COLO668 (cell line): ENCODE results near the gene DNAJB8.

Source experiments
- DNase-seq: peaks from one replicate; lab custom pipeline; 2025; ENCODE audit not compliant: unreplicated experiment; lab: John Stamatoyannopoulos, UW

DNAJB8 gene

DNA sequence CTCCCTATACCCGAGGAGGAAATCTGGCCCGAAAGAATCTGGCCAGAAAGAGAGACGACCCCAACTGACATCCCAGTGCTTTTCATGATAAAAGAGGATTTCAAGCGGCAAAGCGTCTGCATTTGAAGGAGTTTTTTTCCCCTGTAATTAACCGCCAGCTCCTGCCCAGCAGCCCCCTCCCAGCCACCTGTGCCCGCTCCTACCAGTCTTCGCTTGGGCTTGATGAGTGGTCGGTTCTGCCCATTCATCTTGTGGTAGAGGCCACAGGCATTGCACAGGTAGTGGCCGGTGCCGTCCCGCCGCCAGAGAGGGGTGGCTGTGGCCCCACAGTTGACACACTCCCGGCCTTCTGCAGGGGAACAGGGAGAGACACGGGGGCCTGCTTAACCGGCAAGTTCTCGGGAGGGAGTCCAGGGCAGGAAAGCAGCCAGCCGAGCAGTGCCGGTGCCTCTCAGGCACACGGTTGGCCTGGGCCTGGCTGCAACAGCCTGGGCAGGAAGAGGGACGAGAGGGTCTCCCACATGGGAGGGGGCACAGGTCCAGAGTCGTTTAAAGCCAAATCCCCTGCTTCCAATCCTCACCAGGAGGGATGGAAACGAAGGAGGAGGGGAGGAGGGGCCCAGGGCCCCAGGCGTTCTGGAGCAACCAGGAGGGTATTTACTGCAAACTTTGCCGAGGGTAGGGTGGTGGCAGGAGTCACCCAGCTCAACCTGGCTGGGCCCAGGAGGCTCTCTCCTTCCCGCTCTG, 17.1 kb upstream of the DNAJB8 start:
- no peak for DNase-seq

DNA sequence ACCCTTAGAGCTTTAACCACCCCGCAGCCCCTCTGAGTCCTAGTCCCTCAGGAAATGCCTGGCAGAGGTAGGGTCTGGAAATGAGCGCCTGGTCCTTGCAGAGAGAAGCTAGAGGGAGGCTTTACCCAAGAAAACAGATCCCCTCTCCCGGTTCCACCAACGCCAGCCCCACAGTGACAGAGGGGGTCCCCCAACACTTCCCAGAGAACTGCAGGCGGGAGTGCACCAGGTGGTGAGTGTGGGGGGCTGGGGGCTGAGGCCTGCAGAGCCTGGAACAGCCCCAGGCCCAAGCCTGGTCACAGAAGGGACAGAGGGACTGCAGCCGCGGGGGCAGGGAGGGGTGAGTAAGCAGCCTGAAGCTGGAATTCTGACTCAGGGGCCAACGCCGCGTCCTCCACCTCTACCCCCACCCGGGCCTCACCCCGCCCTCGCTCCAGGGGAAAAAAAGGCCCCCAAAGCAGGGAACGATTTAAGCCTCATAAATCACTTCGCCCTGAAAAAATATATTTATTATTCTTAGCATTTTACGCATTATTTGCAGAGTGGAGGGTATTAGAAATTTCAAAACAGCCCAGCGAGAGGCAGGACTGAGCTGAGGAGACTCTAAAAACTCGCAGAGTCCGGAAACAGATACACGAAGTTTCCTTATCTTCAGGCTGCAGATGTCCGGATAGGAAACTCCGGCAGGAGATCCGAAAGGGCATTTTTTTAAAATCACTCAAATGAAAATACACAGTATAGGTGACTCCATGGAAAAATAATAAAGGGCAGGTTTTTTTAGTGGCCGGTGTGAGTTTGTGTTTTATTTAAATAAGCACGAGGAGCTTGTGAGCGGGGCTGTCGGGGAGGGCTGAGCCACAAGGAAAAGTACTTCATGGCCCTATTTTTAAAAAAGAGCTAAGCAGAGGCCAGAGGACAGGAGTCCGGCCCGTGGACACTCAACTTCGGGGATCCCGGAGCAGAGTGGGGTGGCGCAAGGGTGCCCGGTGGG, 16.3 kb upstream of the DNAJB8 start:
- no peak for DNase-seq

DNA sequence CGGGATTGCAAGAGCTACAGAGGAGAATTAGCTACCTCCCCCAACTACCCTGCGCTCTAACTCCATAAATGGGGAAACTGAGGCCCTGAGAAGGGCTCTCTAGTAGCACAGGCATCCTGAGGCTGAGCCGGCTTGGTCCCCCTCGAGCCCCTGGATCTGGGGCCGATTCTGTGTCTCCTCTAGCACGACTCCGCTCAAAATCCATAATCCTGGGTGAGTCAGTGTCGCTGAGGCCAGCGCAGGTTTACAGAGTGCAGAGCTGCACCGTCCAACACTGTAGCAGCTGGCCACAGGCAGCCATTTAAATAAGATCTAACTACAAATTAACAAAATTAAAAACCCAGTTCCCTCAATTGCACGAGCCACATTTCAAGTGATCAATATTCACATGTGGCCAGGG, 15.5 kb upstream of the DNAJB8 start:
- no peak for DNase-seq

DNA sequence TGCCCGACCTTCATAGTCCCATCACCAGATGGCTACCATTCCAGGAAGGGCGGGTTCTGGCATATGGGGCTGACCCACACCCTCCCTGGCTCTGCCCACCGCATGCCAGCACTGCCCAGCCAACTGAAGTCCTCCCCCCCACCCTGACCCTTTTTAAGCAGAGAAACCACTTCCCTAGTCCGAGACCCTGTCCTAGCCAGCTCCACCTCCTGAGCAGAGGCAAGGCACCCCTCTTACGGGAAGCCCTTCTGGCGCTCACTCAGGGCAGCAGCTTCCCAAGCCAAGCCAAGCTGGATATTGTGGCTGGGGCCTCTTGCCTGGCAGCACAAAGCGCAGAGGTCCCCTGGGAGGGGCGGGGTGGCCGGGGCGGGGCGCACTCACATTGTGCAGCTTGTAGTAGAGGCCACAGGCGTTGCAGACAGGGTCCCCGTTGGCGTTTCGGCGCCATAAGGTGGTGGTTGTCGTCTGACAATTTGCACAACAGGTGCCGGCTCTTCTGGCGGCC, 14.8 kb upstream of the DNAJB8 start:
- DNase-seq, result no peak

DNA sequence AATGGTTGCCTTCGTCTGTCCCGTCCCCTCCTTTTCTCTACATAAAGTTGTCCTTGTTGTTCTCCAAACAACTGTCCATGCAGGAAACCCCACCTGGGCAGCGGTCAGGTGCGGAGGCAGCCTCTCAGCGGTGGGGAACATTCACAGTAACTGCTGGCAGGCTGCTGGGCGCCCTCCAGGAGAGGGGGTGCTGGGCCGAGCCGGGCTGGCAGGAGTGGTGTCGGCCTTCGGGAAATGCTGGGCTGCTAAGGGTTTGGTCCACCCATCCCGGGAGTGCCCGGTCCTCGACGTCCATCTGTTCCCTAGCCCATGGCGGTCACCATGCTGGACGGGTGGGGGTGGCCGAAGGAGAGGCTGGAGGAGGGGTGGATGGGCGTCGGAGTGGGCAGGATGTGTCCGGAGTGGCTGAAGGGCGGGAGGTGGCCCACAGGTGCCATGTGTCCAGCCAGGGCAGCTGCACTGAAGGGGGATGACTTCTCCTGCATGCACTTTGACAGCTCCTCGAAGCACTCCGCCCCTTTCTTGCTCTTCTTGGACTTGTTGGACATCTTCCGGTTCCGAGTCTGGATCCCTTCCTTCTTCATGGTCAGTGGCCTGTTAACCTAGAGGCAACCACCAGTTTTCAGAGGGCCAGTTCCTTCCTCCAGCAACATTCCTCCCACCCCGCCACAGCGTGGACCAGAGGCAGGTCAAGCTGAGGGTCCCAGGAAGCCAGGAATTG, 14.2 kb upstream of the DNAJB8 start:
- DNase-seq, result no peak

DNA sequence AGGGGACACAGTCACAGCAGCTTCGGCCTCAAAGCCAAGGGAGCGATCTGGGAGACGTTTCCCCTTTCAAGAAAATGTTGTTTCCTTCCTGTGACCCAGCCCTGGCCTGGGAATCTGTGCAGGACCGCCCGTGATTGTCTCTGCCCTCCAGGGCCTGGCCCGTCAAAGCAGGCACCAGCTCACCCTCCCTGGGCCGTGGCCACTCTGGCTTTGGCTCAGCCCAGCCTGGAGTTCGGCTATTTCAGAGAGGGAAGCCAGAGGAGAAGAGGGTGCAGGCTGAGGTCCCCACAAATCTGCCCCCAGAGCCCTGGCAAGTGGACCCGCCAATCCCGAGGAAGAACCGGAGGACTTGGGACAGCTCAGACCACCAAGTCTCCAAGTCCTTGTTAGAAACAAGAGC, 13.6 kb upstream of the DNAJB8 start:
- no peak for DNase-seq

DNA sequence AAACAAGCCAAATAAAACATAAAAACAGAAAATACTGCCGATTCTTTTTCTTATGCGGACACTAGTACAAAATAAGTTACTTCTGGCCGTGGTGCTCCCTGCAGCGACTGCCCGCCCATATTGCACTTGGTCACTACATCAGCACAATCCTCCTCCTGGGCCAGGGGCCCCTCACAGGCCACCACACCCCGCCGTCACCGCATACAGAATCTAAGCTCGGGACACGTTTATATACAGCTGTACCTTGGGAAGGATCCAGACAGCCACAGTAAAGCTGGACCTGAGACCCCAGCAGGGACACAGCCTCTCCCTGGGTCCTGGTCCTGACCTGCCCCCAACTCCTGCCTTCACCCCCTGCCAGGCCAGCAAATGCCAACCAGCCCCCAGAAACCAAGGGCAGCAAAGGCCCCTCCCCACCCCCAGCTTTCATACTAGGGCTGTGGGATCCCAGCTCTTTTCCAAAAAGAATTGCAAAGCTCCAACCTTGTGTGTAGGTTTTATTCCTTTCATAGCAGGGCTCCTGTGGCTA, 12.9 kb upstream of the DNAJB8 start:
- DNase-seq, result no peak

DNA sequence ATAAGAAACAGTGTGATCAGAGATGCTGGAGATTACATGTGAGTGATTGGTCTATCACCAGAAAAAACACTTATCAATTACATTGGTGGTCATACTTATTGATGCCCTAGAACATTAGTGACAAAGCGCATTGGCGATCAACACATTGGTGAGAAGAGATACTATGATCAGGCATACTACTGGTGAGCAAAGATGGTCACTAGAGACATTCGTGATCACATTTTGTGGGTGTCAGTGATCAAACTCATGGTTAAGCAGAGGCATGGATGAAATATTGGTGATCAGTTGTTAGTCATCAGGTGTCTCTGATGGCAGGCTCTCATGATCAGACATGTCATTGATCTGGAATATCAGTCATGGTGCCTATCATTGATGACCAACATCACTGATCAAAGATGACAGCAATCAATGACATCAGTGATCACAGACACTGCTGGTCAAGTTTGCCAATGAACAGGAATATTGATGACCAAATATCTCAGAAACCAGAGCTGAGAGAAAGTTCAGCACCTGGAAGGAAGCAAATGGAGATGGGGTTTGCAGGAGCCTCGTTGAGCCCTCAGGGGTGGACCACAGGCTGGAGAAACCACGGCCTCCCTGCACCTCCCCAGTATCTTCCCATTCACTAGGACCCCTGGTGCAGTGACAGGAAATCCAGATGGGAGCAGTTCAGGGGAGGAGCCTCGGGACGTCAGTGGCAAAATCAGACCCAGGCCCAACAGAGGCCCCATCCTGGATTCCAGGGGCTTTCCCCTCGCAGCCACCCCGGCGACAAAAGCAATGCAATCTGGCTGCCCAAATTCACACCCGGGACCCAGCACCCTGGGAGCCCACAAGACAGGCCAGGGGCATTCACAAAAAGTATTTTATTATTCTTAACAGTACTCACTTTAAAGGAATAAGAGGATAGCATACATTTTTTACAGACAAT, 12.2 kb upstream of the DNAJB8 start:
- no peak for DNase-seq

DNA sequence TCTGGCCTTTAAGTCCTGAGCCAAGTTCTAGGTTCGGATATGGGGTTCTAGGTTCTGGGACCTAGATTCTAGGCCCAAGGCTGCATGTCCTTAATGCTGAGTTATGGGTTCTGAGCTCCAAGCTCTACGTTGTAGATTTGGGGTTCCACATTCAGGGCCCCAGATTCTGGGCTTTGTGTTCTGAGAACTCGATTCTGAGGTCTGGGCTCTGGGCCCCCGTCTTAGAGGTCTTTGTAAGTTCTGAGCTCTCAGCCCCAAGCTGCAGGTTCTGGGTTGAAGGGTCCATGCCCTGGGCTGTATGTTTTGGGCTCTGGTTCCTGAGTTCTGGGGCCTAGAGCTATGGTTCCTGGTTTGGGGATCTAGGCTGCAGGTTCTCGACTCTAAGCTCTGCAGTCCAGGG, 10.0 kb upstream of the DNAJB8 start:
- DNase-seq, result no peak

DNA sequence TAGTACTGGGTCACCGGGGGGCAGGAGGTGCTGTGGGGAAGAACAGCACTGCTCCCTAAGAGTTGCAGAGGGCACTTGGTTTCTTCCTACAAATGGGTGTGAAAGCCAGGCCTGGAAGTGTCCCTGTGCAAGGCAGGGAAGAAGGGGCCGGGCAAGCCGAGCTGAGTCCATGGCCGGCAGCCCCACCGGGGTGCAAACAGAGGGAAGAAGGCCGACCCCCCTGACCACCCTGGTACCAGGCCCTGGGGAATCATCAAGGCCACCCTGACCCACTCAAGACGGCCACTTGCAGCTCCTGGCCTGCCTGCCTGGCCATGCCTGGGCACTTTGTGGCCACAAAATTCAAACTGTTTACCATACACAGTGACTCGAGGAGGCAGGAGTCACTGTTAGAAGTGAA, 8.7 kb upstream of the DNAJB8 start:
- DNase-seq, result no peak

DNA sequence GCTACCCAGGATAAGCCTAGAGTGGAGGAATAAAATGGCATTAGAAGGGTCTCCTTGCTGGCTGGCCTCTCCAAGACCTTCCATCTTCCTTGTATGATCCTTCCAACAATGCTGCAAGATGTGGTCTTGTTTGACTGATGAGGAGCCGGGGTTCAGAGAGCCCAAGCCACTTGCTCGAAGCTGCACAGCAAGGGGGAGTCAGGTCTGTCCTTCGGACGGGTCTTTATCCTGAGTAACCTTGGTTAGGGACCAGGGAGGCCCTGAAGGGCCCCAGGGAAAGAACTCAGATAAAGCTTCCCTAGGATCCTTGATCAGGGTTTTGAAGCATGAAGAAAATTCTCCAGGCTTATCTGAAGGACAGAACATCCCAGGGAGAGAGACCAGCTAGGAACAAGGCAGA, 7.0 kb upstream of the DNAJB8 start:
- DNase-seq, result no peak

DNA sequence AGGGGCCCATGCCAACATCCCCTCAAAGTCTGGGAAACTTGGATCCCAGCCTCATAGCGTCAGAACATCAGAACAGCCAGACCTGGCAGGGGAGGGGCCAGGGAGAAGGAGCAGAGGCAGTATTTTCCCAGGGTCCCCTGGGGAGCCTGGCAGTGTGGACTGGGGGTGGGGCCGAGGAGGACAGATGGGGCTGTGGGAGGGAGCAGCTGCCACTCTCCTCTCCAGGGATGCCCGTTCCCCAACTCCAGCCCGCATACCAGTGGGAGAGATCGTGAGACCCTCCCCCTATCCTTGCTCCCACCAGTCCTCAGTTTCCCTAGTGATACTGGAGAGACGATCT, 6.5 kb upstream of the DNAJB8 start:
- DNase-seq, result peak; percentile 3

DNA sequence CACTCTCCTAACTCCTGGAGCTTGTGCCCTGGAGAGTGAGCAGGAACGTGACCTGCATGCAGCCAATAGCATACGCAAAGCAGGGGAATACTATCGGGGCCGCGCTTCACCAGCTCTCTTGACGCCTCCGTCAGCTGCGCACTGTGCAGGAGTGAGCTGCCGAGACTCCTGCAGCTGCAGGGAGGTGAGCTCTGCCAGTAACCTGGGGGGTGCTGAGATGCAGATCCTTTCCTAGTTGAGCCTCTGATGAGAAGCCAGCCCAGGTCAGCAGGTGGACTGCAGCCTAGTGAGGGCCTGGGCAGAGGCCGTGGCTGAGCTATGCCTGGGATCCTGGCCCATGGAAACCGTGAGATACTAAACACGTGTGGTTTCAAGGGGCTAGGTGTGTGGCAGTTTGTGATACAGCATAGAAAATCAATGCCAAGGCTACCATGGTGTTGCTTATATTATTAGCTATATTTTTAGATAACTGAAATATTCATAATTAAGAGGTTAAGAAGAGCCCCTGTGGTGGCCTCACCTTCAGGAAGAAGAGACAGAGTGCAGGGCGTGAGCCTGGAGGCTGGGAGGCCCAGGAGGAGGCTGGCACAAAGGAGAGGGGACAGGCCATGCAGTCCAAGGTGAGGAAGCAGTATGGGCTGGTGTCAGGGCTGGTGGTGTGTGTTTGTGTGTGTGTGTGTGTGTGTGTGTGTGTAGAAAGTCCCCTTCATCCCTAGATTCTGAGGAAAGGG, 5.9 kb upstream of the DNAJB8 start:
- no peak for DNase-seq

DNA sequence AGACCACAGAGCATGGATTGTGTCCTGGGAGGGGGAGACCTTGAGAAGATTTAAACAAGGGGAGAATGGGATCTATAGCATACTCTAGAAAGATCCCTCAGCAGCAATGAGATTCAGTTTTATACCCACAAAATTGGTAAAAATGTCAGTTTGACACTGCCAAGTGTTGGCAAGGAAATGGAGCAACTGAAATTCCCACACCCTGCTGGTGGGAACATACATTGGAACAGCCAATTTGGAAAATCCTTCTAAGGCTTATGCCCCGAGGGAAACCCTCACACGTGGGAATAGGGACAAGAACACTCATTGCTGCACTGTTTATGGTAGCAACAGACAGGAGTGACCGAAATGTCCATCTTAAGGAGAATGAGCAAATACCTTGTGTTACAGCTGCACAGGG, 5.0 kb upstream of the DNAJB8 start:
- no peak for DNase-seq

DNA sequence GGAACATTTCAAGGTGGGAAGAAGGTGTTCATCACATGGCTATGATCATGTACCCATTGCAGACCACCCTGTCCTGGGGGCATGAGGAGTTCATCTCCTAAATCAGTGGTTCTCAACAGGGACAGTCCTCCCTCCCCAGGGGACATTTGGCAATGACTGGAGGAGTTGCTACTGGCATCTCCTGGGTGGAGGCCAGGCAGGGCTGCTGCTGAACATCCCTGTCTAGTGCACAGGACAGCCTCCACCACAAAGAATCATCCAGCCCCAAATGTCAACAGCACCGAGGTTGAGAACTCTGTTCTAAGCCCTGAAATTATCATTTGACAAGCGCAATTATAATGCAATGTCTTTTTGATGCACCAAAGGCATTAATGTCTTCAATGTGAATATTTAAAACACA, 4.4 kb upstream of the DNAJB8 start:
- no peak for DNase-seq

DNA sequence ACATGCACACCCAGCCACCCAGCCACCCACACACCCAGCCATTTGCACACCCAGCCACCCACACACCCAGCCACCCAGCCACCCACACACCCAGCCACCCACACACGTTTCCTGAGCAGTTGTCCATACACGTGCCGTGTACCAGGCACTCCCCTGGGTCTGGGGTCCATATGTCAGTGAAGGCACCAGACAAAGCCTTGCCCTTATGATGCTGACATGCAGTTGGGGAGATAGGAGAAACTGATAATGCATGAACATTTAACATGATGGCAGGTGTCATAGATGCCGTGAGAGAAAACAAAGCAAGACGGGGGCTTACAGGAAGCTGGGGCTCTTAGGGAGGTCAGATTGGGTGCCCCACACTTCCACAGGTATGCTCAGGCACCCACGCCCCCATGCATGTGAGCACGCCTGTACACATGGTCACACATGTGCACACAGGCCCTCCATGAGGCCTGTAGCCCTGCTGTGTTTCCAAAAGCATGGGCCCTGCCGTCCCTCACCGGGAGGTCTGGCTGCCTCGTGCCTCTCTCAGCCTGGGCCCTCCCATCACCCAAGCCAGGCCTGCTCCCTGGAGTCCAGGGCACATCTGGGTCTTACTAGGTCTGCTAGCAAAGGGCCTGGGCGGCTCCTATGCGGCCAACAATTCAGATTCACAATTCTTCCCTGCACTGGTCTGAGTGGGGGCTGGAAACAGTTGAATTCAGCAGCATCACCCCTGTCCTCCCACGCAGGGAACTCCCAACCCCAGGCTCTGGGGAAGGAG, 3.6 kb upstream of the DNAJB8 start:
- DNase-seq, result no peak

DNA sequence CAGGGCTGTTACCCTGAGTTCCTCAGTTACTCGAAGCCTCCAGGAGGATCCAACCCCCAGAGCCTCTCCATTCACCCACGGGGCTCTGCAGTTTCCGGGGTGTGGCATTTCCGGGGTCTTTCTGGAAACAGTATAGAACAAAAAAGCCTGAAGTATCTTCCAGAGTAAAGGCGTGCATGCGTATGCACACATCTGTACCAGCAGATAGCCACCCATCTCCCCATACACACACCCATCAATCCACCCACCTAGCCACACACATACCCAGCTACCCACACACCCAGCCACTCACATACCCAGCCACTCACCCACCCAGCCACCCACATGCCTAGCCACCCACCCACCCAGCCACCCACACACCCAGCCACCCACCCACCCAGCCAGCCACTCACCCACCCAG, 2.9 kb upstream of the DNAJB8 start:
- no peak for DNase-seq

DNA sequence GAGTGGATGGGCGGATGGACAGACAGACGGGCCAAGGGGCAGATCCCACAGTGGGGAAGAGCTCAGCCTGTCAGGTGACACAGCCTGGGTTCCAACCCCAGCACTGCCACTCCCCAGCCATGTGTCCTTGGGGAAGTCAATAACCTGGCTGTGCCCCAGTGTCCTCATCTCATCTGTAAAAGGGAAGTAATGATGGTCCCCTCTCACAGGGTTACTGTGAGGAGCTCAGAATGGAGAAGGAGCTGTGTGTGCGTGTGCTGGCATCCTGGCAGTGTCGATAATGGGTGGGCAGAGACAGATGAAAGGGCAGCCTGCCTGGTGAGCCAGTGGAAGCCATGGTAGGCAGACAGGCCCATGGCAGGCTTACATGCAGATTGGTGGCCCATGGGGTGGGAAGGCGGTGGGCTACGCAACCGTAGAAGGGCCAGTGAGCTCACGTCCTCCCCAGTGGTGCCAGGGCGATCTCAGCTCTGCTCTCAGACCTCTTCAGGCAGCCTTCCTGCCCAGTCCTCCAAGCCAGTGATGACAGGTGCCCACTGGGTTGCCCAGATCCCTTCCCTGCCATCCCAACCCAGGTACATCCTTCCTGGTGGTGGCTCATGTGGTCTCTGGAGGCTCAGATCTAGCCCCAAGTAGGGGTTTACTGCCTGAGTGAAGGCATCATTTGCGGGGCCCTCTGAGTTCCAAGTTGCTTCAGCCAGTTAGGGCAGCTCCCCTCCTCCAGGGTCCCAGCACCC, 2.3 kb upstream of the DNAJB8 start:
- no peak for DNase-seq
